Thyroid gland (tissue), 4 donors: ENCODE data around the gene GBGT1. TPM values are rescaled to one million over a fixed set of nuclear protein-coding genes. Genes with fewer than 3 reads are reported as not detected.

Experiments used
- DNase-seq, 2 donors: peaks; one replicate each; pipeline ENCODE4 v3.0.0-alpha.2; 2019
- H3K27ac ChIP-seq, 3 donors: fragments of 200-600 bp; sonication (generic); 1 replicate in 2 of 3; 2 replicates in 1 of 3; pipeline ENCODE4 v1.5.1; 2016 to 2019; ENCODE audit warnings: mild to moderate bottlenecking in 1 of 3, moderate library complexity in 1 of 3
- H3K27me3 ChIP-seq: fragments of 200-600 bp; sonication (generic); one replicate; pipeline ENCODE4 v1.5.1; 2019
- H3K36me3 ChIP-seq, 2 donors: fragments of 200-600 bp; sonication (generic); one replicate each; pipeline ENCODE4 v1.5.1; 2016 to 2019
- H3K4me1 ChIP-seq, 2 donors: fragments of 200-600 bp; sonication (generic); one replicate each; pipeline ENCODE4 v1.5.1; 2017 to 2019
- H3K4me3 ChIP-seq, 3 donors: fragments of 200-600 bp; sonication (generic); replicated peaks in 1 of 3; 1 replicate in 2 of 3; 2 replicates in 1 of 3; pipeline ENCODE4 v1.5.1; 2016; ENCODE audit warnings: mild to moderate bottlenecking in 1 of 3
- H3K9me3 ChIP-seq: fragments of 200-600 bp; sonication (generic); one replicate; pipeline ENCODE4 v1.5.1; 2017
- POLR2A ChIP-seq, 2 donors: fragments of 450-650 bp; IDR thresholded peaks; one replicate each; pipeline ENCODE4 v1.6.1; 2017; ENCODE audit warnings: antibody characterized with exemption in 2 of 2, mild to moderate bottlenecking in 2 of 2, moderate library complexity in 1 of 2
- WGBS, 2 donors: methylation state at CpG; one replicate each; pipeline ENCODE4 v1.1.5; 2017; 5-methylcytosine and 5-hydroxymethylcytosine counted together
- intact Hi-C: fragments of 100-400 bp; cut with DNase I; formaldehyde crosslinking; loops from one replicate; pipeline ENCODE4 v1.15.1; 2023
- total RNA-seq, 4 donors: library from RNA; depleted of rRNA; stranded (reverse); fragments of >200 nt; gene quantifications; one replicate each; pipeline ENCODE4 v1.2.3, GENCODE V29; 2016
- TF ChIP-seq, protein P1 (sequence below), 6 experiments: fragments of 200-600 bp in 3 of 6; fragments of 450-650 bp in 3 of 6; sonication (generic) in 3 of 6; IDR thresholded peaks; one replicate each; pipeline ENCODE4 v1.5.1; 2016 to 2019; ENCODE audit warnings: antibody characterized with exemption in 6 of 6, mild to moderate bottlenecking in 2 of 6, inconsistent platforms in 1 of 6, moderate library complexity in 1 of 6

GBGT1 gene
- total RNA-seq, 4 donors from 2014 or later, result 21.4 to 45.0 (median 25.1) TPM

DNA sequence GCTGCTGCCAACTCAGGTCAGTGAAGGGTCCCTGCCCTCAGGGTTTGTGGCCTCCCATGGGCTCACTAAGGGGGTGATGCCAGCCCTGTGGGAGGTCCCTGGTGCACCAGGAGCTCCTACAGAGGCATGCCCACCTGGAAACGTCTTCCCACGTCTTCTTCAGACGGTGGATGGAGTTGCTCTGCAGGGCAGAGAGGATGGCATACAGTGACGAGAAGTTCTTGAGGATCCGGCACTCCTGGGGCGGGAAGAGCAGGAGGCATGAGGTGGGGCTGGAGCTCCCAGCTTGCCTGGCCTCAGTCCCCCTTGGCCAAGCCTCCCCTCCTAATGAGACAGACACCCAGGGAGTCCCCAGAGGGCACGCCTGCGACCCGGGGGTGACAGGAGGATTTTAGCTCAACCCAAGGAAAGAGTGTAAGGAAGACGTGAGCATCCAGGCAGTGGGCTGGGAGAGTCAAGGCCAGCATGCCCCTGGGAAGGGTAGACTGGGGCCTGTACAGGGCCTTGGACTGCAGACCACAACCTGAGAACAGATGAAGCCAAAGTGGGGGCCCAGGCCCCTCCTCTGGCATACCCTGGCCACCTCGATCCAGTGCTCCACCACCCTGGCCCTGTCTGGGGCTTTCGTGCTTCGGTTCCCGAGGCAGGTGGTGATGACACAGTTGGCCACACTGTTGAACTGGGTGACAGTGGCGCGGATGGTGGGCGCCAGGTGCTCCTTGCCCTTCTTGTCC, 57.0 kb downstream of the GBGT1 start:
- Histone ChIP-seq H3K9me3 (no peaks in the 10 kb centered on the region), H3K36me3 (peaks cover 49 to 58% of the 10 kb centered on the region in 2 donors), H3K4me1 (no peaks in the 10 kb centered on the region), H3K4me3 (no peak overlapping the region), H3K27me3 (no peaks in the 10 kb centered on the region), H3K27ac (no peak overlapping the region)
- intact Hi-C loops, result no loop called here
- WGBS, 2 donors, result 92 to 96% methylated on average over 11 to 17 of the region's 17 CpGs
- no peak for TF ChIP-seq POLR2A (IDR thresholded peaks at IDR 0.05)
- TF ChIP-seq, protein P1, sequence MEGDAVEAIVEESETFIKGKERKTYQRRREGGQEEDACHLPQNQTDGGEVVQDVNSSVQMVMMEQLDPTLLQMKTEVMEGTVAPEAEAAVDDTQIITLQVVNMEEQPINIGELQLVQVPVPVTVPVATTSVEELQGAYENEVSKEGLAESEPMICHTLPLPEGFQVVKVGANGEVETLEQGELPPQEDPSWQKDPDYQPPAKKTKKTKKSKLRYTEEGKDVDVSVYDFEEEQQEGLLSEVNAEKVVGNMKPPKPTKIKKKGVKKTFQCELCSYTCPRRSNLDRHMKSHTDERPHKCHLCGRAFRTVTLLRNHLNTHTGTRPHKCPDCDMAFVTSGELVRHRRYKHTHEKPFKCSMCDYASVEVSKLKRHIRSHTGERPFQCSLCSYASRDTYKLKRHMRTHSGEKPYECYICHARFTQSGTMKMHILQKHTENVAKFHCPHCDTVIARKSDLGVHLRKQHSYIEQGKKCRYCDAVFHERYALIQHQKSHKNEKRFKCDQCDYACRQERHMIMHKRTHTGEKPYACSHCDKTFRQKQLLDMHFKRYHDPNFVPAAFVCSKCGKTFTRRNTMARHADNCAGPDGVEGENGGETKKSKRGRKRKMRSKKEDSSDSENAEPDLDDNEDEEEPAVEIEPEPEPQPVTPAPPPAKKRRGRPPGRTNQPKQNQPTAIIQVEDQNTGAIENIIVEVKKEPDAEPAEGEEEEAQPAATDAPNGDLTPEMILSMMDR (IDR thresholded peaks at IDR 0.05), result no peak
- no peak for DNase-seq

DNA sequence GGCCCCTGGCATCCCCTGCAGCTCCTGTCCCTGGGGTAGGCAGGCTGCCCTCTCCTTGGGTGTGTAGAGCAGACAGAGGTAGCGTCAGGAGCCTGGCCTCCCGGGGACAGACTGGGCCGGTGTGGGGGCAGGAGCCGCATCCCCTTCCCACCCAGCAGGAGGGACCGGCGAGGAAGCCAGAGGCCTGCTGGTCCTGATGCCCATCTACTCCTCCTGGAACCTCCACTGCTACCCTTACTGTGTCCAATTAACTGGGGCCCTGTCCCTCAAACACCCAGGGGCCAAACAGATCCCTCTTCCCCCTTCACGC, 58.3 kb downstream of the GBGT1 start:
- Histone ChIP-seq H3K27ac (no peak overlapping the region), H3K27me3 (no peaks in the 10 kb centered on the region), H3K4me3 (no peak overlapping the region), H3K36me3 (peaks cover 62 to 69% of the 10 kb centered on the region in 2 donors), H3K9me3 (no peaks in the 10 kb centered on the region), H3K4me1 (no peaks in the 10 kb centered on the region)
- WGBS, 2 donors, result 92 to 100% methylated on average over 1 to 7 of the region's 7 CpGs
- DNase-seq, result no peak
- no peak for TF ChIP-seq POLR2A (IDR thresholded peaks at IDR 0.05)
- TF ChIP-seq, protein P1 (IDR thresholded peaks at IDR 0.05), result no peak
- intact Hi-C loops, result no loop called here

DNA sequence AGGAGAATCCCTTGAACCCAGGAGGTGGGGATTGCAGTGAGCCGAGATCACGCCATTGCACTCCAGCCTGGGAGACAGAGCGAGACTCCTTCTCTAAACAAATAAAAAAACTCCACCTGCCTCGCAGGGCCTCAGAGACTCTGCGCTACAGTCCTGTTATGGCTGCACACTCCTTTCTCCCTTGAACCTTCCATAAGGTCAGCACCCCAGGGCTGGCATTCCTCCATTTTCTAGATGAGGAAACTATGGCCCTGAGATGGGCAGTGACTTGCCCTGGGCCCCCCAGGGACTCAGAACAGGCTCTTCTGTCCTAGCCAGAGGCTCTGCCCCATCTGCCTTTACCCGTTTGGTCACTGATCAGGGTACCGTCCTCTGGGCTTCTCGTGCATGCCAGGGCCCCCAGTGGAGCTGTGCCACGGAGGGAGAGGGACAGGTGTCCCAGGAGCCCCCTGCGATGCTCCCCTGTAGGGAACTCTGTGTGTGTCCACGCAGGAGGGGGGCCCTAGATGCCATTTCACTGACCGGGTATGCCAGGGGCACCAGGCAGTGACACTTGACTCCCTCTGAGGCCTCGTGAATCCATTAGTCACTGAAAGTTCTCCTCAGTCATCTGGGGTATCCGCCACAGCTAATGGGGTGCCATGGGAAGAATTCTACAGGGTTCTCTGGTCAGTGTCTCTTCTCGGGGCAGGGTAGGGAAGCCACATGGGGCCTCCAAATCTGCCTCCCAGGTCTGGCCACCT, 58.8 kb downstream of the GBGT1 start:
- intact Hi-C loops, result no loop called here
- Histone ChIP-seq H3K4me3 (no peak overlapping the region), H3K27ac (no peak overlapping the region), H3K4me1 (no peaks in the 10 kb centered on the region), H3K27me3 (no peaks in the 10 kb centered on the region), H3K9me3 (no peaks in the 10 kb centered on the region), H3K36me3 (peaks cover 62 to 69% of the 10 kb centered on the region in 2 donors)
- 88 to 89% methylated on average over 8 of the region's 15 CpGs for WGBS, 2 donors
- no peak for DNase-seq
- TF ChIP-seq, protein P1 (IDR thresholded peaks at IDR 0.05), result no peak
- no peak for TF ChIP-seq POLR2A (IDR thresholded peaks at IDR 0.05)

- H3K36me3 ChIP-seq, result peaks cover 62 to 65% of the 10 kb centered on the region in 2 donors
- H3K4me3 ChIP-seq, result no peak overlapping the region
- no peak overlapping the region for H3K27ac ChIP-seq
- 91 to 94% methylated on average over 7 to 12 of the region's 12 CpGs for WGBS, 2 donors
- no peak for DNase-seq
- TF ChIP-seq, protein P1 (IDR thresholded peaks at IDR 0.05), result no peak
- TF ChIP-seq POLR2A (IDR thresholded peaks at IDR 0.05), result no peak
- no peaks in the 10 kb centered on the region for H3K27me3 ChIP-seq
- H3K4me1 ChIP-seq, result no peaks in the 10 kb centered on the region
- intact Hi-C loops, result loop anchor here (1.0 kb wide), 1 partner anchor 43 kb away; no protein-coding TSS in a partner anchor
- H3K9me3 ChIP-seq, result no peaks in the 10 kb centered on the region
These were observed 59.7 kb downstream of the GBGT1 start for GRCh38 chr9:133103987-133104505.
